Adipocyte (in vitro differentiated cells): ENCODE data around the gene ME2.
"Not testable (repeated sequence)": the region's sequence is repeated elsewhere in the genome, so short reads cannot be mapped to it uniquely, and the experiment has no call there.

Experiments used
- DNase-seq: peaks from one replicate; pipeline ENCODE4 v3.0.0-alpha.2; 2015; ENCODE audit warnings: low read depth
- H3K27me3 ChIP-seq: replicated peaks from 2 replicates; pipeline ENCODE4 v1.7.0; 2013; ENCODE audit warnings: mild to moderate bottlenecking, low read length, moderate library complexity; ENCODE audit not compliant: control insufficient read depth, insufficient read depth
- H3K36me3 ChIP-seq: 2 replicates; pipeline ENCODE4 v1.7.0; 2013; ENCODE audit warnings: low read length, mild to moderate bottlenecking, moderate library complexity; ENCODE audit not compliant: control insufficient read depth, insufficient read depth, severe bottlenecking
- H3K4me1 ChIP-seq: 2 replicates; pipeline ENCODE4 v1.7.0; 2013; ENCODE audit warnings: mild to moderate bottlenecking, low read length, moderate library complexity; ENCODE audit not compliant: control insufficient read depth, insufficient read depth
- H3K4me3 ChIP-seq: 2 replicates; pipeline ENCODE4 v1.7.0; 2013; ENCODE audit warnings: mild to moderate bottlenecking, low read length, moderate library complexity
- H3K9ac ChIP-seq: 2 replicates; pipeline ENCODE4 v1.7.0; 2013; ENCODE audit warnings: mild to moderate bottlenecking, low read length, moderate library complexity
- H3K9me3 ChIP-seq: 2 replicates; pipeline ENCODE4 v1.7.0; 2013; ENCODE audit warnings: mild to moderate bottlenecking, low read length, moderate library complexity; ENCODE audit not compliant: control insufficient read depth

The ME2 gene

DNA sequence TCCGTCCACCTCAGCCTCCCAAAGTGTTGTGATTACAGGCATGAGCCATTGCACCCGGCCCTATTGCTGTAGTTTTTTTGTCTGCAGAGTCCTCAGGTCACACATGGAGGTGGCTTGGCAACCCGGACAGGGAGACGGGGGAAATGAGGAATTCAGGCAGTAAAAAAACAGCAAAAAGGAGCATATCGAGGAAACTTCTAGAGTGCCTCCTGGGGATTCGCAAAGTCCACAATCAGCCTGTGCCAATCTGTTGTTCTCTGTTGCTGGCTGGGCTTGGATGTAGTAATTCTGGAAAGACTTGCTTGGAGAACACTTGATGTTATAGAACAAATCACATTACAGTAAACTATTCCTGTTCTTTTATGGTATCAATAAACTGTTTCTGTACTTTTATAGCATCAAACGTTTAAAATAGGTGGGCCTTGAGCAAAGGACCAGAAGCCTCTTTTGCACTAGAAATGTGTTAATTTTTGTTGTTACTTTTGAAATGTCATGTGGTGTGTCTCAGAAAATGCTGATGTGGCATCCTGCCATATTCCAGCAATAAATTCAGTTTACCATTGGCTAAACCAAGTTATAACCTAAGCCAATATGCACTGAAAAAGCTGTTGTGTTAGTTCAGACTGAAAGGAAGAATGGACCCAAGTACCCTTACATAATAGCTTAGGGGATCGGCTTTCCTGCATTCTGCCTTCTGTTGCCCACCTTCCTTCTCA is 103.3 kb downstream of the ME2 start:
- no peaks in the 10 kb centered on the region for H3K27me3 ChIP-seq
- no peak overlapping the region for H3K9ac ChIP-seq
- no peaks in the 10 kb centered on the region for H3K9me3 ChIP-seq
- H3K4me3 ChIP-seq: no peak overlapping the region
- H3K4me1 ChIP-seq: peaks cover 25% of the 10 kb centered on the region
- DNase-seq: no peak
- peaks cover 33% of the 10 kb centered on the region for H3K36me3 ChIP-seq

DNA sequence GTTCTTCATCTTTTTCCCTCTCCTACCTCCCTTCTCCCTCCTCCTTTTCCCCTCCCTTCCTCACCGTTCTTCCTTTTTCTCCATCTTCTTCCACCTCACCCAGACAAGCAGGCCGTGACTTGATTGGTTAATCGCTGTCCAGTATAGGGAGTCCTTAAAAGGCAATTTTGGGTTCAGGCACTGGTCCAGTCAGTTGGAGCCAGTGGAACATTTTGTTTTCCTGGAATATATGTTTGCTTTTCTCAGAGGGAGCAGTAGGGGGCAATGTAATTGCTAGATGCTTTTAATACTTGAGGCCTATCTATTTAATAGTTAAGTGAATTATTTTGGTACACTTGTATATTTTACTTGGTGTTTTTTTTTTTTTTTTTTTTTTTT is 103.9 kb downstream of the ME2 start:
- Histone ChIP-seq H3K36me3 (peaks cover 28% of the 10 kb centered on the region), H3K27me3 (no peaks in the 10 kb centered on the region), H3K9me3 (no peaks in the 10 kb centered on the region), H3K4me3 (no peak overlapping the region), H3K4me1 (peaks cover 29% of the 10 kb centered on the region), H3K9ac (no peak overlapping the region)
- DNase-seq: peak; percentile 5

DNA sequence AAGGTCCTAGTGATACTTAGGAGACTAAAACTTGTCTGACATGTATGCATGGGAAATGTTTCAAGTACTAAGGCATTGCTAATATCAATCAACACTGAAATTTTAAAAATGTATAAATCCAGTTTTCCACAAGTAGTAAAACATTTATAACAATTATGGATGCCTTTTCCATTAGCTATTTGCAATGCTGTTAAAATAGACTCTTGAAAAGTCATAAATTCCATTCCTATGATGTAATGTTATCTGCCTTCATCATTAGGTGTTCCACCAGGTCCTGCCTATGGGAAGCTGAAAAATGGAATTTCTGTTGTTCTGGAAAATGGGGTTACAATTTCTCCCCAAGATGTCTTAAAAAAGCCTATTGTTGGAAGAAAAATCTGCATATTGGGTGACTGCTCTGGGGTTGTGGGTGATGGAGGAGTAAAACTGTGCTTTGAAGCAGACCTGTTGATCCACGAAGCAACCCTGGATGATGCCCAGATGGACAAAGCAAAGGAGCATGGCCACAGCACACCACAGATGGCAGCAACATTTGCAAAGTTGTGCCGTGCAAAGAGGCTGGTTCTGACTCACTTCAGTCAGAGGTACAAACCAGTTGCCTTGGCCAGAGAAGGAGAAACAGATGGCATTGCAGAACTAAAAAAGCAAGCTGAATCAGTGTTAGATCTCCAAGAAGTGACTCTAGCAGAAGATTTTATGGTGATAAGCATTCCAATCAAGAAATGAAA is 107.6 kb downstream of the ME2 start:
- no peaks in the 10 kb centered on the region for H3K9me3 ChIP-seq
- peak; percentile 43 for DNase-seq
- H3K4me1 ChIP-seq: peaks cover 26% of the 10 kb centered on the region
- no peak overlapping the region for H3K4me3 ChIP-seq
- H3K27me3 ChIP-seq: no peaks in the 10 kb centered on the region
- H3K36me3 ChIP-seq: peaks cover 7% of the 10 kb centered on the region
- H3K9ac ChIP-seq: no peak overlapping the region

DNA sequence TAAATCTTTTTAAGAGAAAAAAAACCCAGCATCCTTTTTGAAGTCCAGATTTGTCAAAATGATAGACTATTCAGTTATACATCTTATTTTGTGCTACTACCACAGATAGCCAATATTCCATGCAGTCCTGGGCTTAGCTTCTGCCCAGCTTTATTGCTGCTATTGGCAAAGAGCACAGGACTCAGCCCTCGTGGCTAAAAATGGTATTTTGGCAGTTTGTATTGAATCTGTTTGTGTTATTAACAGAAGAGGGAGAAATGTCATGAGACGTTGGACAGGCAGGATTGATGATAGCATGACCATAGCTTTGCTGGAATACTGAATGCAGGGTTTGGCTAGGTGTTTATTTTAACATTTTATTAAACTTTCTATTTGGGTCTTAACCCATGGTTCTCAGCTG is 108.3 kb downstream of the ME2 start:
- Histone ChIP-seq H3K36me3 (peaks cover 7% of the 10 kb centered on the region), H3K4me1 (peaks cover 22% of the 10 kb centered on the region)

DNA sequence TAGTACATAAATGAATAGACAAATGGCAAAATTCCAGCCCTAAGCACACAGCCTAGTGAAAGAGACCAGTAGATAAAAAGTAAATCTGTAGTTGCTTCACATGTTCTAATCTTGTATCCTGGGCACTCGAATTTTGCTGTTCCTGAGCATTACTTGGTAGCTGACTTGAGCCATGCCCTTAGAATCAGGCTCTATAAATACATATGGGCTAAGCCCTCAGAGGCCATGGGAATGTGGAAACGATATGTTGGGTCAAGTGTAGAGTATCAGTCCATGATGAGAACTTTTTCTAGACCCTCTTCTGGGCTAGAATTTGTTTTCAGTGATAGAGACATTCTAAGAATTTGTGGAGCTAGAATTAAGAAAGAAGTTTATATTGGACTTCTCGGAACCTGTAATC is 110.8 kb downstream of the ME2 start:
- no peak for DNase-seq
- Histone ChIP-seq H3K27me3 (no peaks in the 10 kb centered on the region), H3K4me1 (peaks cover 18% of the 10 kb centered on the region), H3K36me3 (peaks cover 2% of the 10 kb centered on the region), H3K9ac (no peak overlapping the region), H3K9me3 (no peaks in the 10 kb centered on the region), H3K4me3 (no peak overlapping the region)

More for the DNA sequence above, 108.3 kb downstream of the ME2 start:
- Histone ChIP-seq H3K9ac (peak overlapping the region; percentile 0), H3K9me3 (no peaks in the 10 kb centered on the region), H3K4me3 (no peak overlapping the region), H3K27me3 (no peaks in the 10 kb centered on the region)
- no peak for DNase-seq

DNA sequence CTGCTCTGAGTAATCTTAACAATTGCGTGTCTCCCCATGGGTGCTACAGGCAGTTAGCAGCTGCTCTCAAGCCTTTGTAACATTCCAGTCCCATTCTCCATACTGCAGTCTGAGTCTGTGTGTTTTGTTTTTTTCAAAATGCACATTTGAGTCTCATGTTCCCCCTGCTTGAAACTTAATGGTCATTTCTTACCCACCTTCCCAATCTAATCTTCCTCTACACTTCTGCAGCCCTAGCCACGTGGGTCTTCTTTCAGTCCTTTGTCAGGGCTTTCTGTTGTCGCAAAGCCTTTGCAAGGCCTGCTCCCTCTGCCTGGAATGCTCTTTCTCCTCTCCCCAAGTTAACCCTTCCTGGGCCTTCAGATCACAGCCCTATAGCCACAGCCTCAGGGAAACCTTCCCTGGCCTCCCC is 113.4 kb downstream of the ME2 start:
- peaks cover 3% of the 10 kb centered on the region for H3K4me1 ChIP-seq
- no peak for DNase-seq
- no peaks in the 10 kb centered on the region for H3K27me3 ChIP-seq
- no peaks in the 10 kb centered on the region for H3K9me3 ChIP-seq
- H3K9ac ChIP-seq: no peak overlapping the region
- no peaks in the 10 kb centered on the region for H3K36me3 ChIP-seq
- H3K4me3 ChIP-seq: no peak overlapping the region

DNA sequence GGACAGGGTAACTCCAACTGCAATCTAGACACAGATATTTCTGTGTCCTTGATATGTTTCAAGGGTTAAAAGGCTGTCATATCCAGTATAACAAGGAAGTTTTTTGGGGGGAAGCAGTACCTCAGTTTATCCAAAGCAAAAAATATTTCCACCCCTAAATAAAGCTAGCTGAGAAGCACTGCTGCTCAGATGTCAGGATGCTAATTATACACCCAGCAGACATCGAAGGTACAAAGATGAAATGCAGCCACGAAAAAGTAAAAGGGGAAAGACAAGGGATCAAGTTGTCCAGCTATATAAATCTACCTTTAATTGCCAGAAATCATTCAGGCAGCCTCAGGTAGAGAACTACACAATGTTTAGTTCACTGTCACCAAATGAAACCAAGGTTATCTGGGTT is 115.1 kb downstream of the ME2 start:
- no peak for DNase-seq
- Histone ChIP-seq H3K4me1 (no peaks in the 10 kb centered on the region), H3K9ac (no peak overlapping the region)

DNA sequence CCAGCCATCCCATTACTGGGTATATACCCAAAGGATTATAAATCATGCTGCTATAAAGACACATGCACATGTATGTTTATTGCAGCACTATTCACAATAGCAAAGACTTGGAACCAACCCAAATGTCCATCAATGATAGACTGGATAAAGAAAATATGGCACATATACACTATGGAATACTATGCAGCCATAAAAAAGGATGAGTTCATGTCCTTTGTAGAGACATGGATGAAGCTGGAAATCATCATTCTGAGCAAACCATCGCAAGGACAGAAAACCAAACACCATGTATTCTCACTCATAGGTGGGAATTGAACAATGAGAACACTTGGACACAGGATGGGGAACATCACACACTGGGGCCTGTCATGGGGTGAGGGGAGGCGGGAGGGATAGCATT is 124.3 kb downstream of the ME2 start:
- H3K9me3 ChIP-seq, H3K36me3 ChIP-seq, H3K4me3 ChIP-seq, H3K4me1 ChIP-seq, DNase-seq, H3K9ac ChIP-seq, H3K27me3 ChIP-seq: not testable (repeated sequence)

More for the DNA sequence above, 115.1 kb downstream of the ME2 start:
- Histone ChIP-seq H3K4me3 (no peak overlapping the region), H3K36me3 (no peaks in the 10 kb centered on the region), H3K9me3 (no peaks in the 10 kb centered on the region), H3K27me3 (no peaks in the 10 kb centered on the region)
